ENCODE measurements around the gene PCSK5.

DNA sequence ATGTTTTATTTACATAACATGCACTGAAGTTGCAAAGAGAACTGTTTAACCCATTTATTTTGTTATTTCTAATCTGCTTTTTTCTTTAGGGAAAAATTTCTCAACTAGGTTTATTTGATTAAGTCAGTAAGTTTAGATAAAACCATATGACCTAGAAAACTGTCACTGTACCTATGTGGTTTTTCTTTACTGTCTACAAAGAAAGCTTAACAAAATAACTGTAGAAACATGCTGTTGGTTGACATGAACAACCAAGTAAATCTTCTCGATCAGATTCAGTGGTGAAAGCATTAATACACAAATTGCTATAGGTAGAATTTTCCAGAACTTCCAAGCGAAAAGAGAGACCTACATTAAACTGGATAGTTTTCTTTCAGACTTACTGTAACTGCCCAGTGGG is 137.4 kb downstream of the PCSK5 start:
- TF ChIP-seq, protein P1, sequence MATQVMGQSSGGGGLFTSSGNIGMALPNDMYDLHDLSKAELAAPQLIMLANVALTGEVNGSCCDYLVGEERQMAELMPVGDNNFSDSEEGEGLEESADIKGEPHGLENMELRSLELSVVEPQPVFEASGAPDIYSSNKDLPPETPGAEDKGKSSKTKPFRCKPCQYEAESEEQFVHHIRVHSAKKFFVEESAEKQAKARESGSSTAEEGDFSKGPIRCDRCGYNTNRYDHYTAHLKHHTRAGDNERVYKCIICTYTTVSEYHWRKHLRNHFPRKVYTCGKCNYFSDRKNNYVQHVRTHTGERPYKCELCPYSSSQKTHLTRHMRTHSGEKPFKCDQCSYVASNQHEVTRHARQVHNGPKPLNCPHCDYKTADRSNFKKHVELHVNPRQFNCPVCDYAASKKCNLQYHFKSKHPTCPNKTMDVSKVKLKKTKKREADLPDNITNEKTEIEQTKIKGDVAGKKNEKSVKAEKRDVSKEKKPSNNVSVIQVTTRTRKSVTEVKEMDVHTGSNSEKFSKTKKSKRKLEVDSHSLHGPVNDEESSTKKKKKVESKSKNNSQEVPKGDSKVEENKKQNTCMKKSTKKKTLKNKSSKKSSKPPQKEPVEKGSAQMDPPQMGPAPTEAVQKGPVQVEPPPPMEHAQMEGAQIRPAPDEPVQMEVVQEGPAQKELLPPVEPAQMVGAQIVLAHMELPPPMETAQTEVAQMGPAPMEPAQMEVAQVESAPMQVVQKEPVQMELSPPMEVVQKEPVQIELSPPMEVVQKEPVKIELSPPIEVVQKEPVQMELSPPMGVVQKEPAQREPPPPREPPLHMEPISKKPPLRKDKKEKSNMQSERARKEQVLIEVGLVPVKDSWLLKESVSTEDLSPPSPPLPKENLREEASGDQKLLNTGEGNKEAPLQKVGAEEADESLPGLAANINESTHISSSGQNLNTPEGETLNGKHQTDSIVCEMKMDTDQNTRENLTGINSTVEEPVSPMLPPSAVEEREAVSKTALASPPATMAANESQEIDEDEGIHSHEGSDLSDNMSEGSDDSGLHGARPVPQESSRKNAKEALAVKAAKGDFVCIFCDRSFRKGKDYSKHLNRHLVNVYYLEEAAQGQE (IDR thresholded peaks at IDR 0.05) = no peak
- TF ChIP-seq, protein P2, sequence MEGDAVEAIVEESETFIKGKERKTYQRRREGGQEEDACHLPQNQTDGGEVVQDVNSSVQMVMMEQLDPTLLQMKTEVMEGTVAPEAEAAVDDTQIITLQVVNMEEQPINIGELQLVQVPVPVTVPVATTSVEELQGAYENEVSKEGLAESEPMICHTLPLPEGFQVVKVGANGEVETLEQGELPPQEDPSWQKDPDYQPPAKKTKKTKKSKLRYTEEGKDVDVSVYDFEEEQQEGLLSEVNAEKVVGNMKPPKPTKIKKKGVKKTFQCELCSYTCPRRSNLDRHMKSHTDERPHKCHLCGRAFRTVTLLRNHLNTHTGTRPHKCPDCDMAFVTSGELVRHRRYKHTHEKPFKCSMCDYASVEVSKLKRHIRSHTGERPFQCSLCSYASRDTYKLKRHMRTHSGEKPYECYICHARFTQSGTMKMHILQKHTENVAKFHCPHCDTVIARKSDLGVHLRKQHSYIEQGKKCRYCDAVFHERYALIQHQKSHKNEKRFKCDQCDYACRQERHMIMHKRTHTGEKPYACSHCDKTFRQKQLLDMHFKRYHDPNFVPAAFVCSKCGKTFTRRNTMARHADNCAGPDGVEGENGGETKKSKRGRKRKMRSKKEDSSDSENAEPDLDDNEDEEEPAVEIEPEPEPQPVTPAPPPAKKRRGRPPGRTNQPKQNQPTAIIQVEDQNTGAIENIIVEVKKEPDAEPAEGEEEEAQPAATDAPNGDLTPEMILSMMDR (IDR thresholded peaks at IDR 0.05; ENCODE audit: low read depth, low read length, missing input control) = no peak
- TF ChIP-seq, protein P3, sequence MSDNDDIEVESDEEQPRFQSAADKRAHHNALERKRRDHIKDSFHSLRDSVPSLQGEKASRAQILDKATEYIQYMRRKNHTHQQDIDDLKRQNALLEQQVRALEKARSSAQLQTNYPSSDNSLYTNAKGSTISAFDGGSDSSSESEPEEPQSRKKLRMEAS (IDR thresholded peaks at IDR 0.05) = no peak
- TF ChIP-seq GABPA (IDR thresholded peaks at IDR 0.05 in 1 of 2, conservative IDR thresholded peaks at IDR 0.05 in 1 of 2) (no peak), TAF1 (conservative IDR thresholded peaks at IDR 0.05) (no peak), RAD21 (IDR thresholded peaks at IDR 0.05) (no peak), ZBTB33 (IDR thresholded peaks at IDR 0.05) (no peak), SP1 (IDR thresholded peaks at IDR 0.05) (no peak), FOXA1 (IDR thresholded peaks at IDR 0.05) (no peak)
